Activated CD8-positive, alpha-beta memory T cell treated with anti-CD3 and anti-CD28 coated beads for 4 hours (primary cell): ENCODE measurements around the gene DHCR7.

Experiments used
- DNase-seq, 2 donors: peaks; one replicate each; pipeline ENCODE4 v3.0.0-alpha.2; 2020; ENCODE audit warnings: low read depth in 2 of 2

DHCR7 gene

GRCh38 chr11:71478528-71478840 is 30.3 kb upstream of the DHCR7 start:
- no peak for DNase-seq

- DNase-seq = no peak
Measured at GRCh38 chr11:71477641-71478527, 29.7 kb upstream of the DHCR7 start.

GRCh38 chr11:71476926-71477640 is 28.9 kb upstream of the DHCR7 start:
- no peak for DNase-seq

- DNase-seq = no peak
Measured at GRCh38 chr11:71476031-71476430, 27.8 kb upstream of the DHCR7 start.

GRCh38 chr11:71474771-71475483 is 26.7 kb upstream of the DHCR7 start:
- no peak for DNase-seq

- DNase-seq = no peak
Measured at GRCh38 chr11:71474141-71474770, 26.1 kb upstream of the DHCR7 start.

GRCh38 chr11:71473793-71474080 is 25.5 kb upstream of the DHCR7 start:
- no peak for DNase-seq

GRCh38 chr11:71472941-71473792 is 25.0 kb upstream of the DHCR7 start:
- no peak for DNase-seq

- no peak for DNase-seq
Measured at GRCh38 chr11:71472357-71472885, 24.2 kb upstream of the DHCR7 start.

GRCh38 chr11:71470946-71471345 is 22.8 kb upstream of the DHCR7 start:
- no peak for DNase-seq

- DNase-seq = no peak
Measured at GRCh38 chr11:71467164-71467563, 19.0 kb upstream of the DHCR7 start.

- DNase-seq = no peak
Measured at GRCh38 chr11:71466358-71466757, 18.2 kb upstream of the DHCR7 start.

GRCh38 chr11:71465054-71465453 is 16.9 kb upstream of the DHCR7 start:
- no peak for DNase-seq

- no peak for DNase-seq
Measured at GRCh38 chr11:71463331-71464211, 15.4 kb upstream of the DHCR7 start.

- DNase-seq = no peak
Measured at GRCh38 chr11:71462726-71463125, 14.5 kb upstream of the DHCR7 start.

- DNase-seq = no peak
Measured at GRCh38 chr11:71461696-71462095, 13.5 kb upstream of the DHCR7 start.

- no peak for DNase-seq
Measured at GRCh38 chr11:71459767-71460320, 11.7 kb upstream of the DHCR7 start.

GRCh38 chr11:71459076-71459766 is 11.0 kb upstream of the DHCR7 start:
- DNase-seq = no peak
